MV-4-11 (cell line): ENCODE results near the gene SLC27A3.

Experiments
- DNase-seq: peaks from one replicate; lab custom pipeline; 2025; lab: John Stamatoyannopoulos, UW

Gene SLC27A3

GRCh38 chr1:153799016-153799415 lies 23.8 kb downstream of the SLC27A3 start:
- DNase-seq = no peak

GRCh38 chr1:153799566-153800465 lies 24.6 kb downstream of the SLC27A3 start:
- no peak for DNase-seq

- no peak for DNase-seq
These were observed 25.3 kb downstream of the SLC27A3 start for GRCh38 chr1:153800516-153800915.

GRCh38 chr1:153801028-153801625 lies 25.9 kb downstream of the SLC27A3 start:
- no peak for DNase-seq

- no peak for DNase-seq
These were observed 26.8 kb downstream of the SLC27A3 start for GRCh38 chr1:153801786-153802697.

- DNase-seq = peak; percentile 78
These were observed 28.4 kb downstream of the SLC27A3 start for GRCh38 chr1:153803470-153804056.

GRCh38 chr1:153804112-153804511 lies 28.9 kb downstream of the SLC27A3 start:
- no peak for DNase-seq

GRCh38 chr1:153805042-153805745 lies 30.0 kb downstream of the SLC27A3 start:
- DNase-seq = peak; percentile 99

- DNase-seq = peak; percentile 57
These were observed 30.9 kb downstream of the SLC27A3 start for GRCh38 chr1:153805886-153806719.

- no peak for DNase-seq
These were observed 41.2 kb downstream of the SLC27A3 start for GRCh38 chr1:153816283-153816889.

GRCh38 chr1:153818876-153819275 lies 43.7 kb downstream of the SLC27A3 start:
- DNase-seq = no peak

- DNase-seq = no peak
These were observed 52.2 kb downstream of the SLC27A3 start for GRCh38 chr1:153827168-153827964.
